ENCODE results near the gene GNAQ.

GNAQ gene

GRCh38 chr9:78032730-78033457 lies 1.3 kb upstream of the GNAQ start:
- no peak for TF ChIP-seq ZBTB7A (IDR thresholded peaks at IDR 0.05; ENCODE audit: low read depth)
- no peak for TF ChIP-seq REST (IDR thresholded peaks at IDR 0.05; ENCODE audit: low read depth)
- no peak for TF ChIP-seq EP300 (IDR thresholded peaks at IDR 0.05; ENCODE audit: borderline replicate concordance)
- TF ChIP-seq RAD21 (IDR thresholded peaks at IDR 0.05; ENCODE audit: low read depth) = no peak
- no peak for TF ChIP-seq TAF1 (IDR thresholded peaks at IDR 0.05; ENCODE audit: low read depth)
- TF ChIP-seq TCF12 (IDR thresholded peaks at IDR 0.05; ENCODE audit: low read depth) = no peak
- no peak for TF ChIP-seq CREB1 (IDR thresholded peaks at IDR 0.05; ENCODE audit: low read depth)
- no peak for TF ChIP-seq EGR1 (IDR thresholded peaks at IDR 0.05)
- TF ChIP-seq YY1 (IDR thresholded peaks at IDR 0.05; ENCODE audit: low read depth) = no peak
- no peak for TF ChIP-seq CEBPB (IDR thresholded peaks at IDR 0.05)
- no peak for TF ChIP-seq FOXM1 (IDR thresholded peaks at IDR 0.05; ENCODE audit: borderline replicate concordance, low read depth)
- no peak for TF ChIP-seq NFIC (IDR thresholded peaks at IDR 0.05)

- TF ChIP-seq FOXM1 (IDR thresholded peaks at IDR 0.05; ENCODE audit: borderline replicate concordance, low read depth) (no peak), NFIC (IDR thresholded peaks at IDR 0.05) (no peak), TCF12 (IDR thresholded peaks at IDR 0.05; ENCODE audit: low read depth) (no peak), ZBTB7A (IDR thresholded peaks at IDR 0.05; ENCODE audit: low read depth) (peak; percentile 24; the same call in 1 of the 2 replicates), TAF1 (IDR thresholded peaks at IDR 0.05; ENCODE audit: low read depth) (0 out of 2 replicates have a peak, but pooled peaks have one; percentile 32), REST (IDR thresholded peaks at IDR 0.05; ENCODE audit: low read depth) (no peak; the same call in 1 of the 2 replicates), CREB1 (IDR thresholded peaks at IDR 0.05; ENCODE audit: low read depth) (no peak), USF1 (IDR thresholded peaks at IDR 0.05) (no peak), EGR1 (IDR thresholded peaks at IDR 0.05) (no peak), EP300 (IDR thresholded peaks at IDR 0.05; ENCODE audit: borderline replicate concordance) (peak; percentile 12; the same call in 1 of the 2 replicates), RAD21 (IDR thresholded peaks at IDR 0.05; ENCODE audit: low read depth) (no peak), CEBPB (IDR thresholded peaks at IDR 0.05) (no peak), YY1 (IDR thresholded peaks at IDR 0.05; ENCODE audit: low read depth) (peak; percentile 66), TEAD4 (IDR thresholded peaks at IDR 0.05) (no peak), MAX (IDR thresholded peaks at IDR 0.05) (peak; percentile 27; the same call in 1 of the 2 replicates)
Observed at GRCh38 chr9:78031893-78032729, 500 bp upstream of the GNAQ start.

GRCh38 chr9:78030553-78031443 lies 813 bp downstream of the GNAQ start:
- TF ChIP-seq ZBTB7A (IDR thresholded peaks at IDR 0.05; ENCODE audit: low read depth) (peak; percentile 54; the same call in 1 of the 2 replicates), MAX (IDR thresholded peaks at IDR 0.05) (peak; percentile 32; the same call in 1 of the 2 replicates), EGR1 (IDR thresholded peaks at IDR 0.05) (0 out of 2 replicates have a peak, but pooled peaks have one; percentile 36), USF1 (IDR thresholded peaks at IDR 0.05) (no peak), TAF1 (IDR thresholded peaks at IDR 0.05; ENCODE audit: low read depth) (peak; percentile 27; the same call in 1 of the 2 replicates), EP300 (IDR thresholded peaks at IDR 0.05; ENCODE audit: borderline replicate concordance) (no peak), CEBPB (IDR thresholded peaks at IDR 0.05) (no peak), TEAD4 (IDR thresholded peaks at IDR 0.05) (no peak), YY1 (IDR thresholded peaks at IDR 0.05; ENCODE audit: low read depth) (peak; percentile 56; the same call in 1 of the 2 replicates), RAD21 (IDR thresholded peaks at IDR 0.05; ENCODE audit: low read depth) (no peak)

GRCh38 chr9:78030296-78030552 lies 1.4 kb downstream of the GNAQ start:
- TF ChIP-seq TEAD4 (IDR thresholded peaks at IDR 0.05) (no peak), ZBTB7A (IDR thresholded peaks at IDR 0.05; ENCODE audit: low read depth) (no peak), FOXM1 (IDR thresholded peaks at IDR 0.05; ENCODE audit: borderline replicate concordance, low read depth) (no peak), USF1 (IDR thresholded peaks at IDR 0.05) (no peak), EGR1 (IDR thresholded peaks at IDR 0.05) (no peak), EP300 (IDR thresholded peaks at IDR 0.05; ENCODE audit: borderline replicate concordance) (no peak), MAX (IDR thresholded peaks at IDR 0.05) (no peak), RAD21 (IDR thresholded peaks at IDR 0.05; ENCODE audit: low read depth) (no peak), CEBPB (IDR thresholded peaks at IDR 0.05) (no peak), TCF12 (IDR thresholded peaks at IDR 0.05; ENCODE audit: low read depth) (no peak), TAF1 (IDR thresholded peaks at IDR 0.05; ENCODE audit: low read depth) (no peak), YY1 (IDR thresholded peaks at IDR 0.05; ENCODE audit: low read depth) (no peak), REST (IDR thresholded peaks at IDR 0.05; ENCODE audit: low read depth) (no peak), NFIC (IDR thresholded peaks at IDR 0.05) (no peak), CREB1 (IDR thresholded peaks at IDR 0.05; ENCODE audit: low read depth) (no peak)

All from Ishikawa (cell line).